Hippocampal formation (tissue), 2 donors: ENCODE measurements around the gene SEPTIN11.

Source experiments
- DNase-seq, 2 donors: peaks; one replicate each; lab custom pipeline; 2025; lab: John Stamatoyannopoulos, UW

Gene SEPTIN11

DNA sequence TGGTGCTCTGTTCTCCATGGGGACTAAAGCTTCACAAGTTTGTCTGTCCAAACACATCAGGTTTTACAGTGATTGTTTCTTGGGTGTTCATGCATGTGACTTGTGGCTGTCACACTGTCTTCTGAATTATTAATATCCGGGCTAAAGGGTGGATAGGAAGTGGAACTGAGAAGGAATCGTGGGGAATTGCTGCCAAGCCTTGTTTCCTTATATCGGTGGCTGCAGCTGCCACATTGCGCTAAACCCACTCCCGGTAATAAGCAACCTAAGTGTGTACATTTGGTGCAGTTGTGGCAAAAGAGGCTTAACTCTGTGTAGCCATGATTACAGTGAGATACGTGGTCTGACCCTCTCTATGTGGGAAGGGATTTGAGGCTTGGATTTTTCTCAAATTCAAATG lies 30.7 kb downstream of the SEPTIN11 start:
- no peak for DNase-seq

DNA sequence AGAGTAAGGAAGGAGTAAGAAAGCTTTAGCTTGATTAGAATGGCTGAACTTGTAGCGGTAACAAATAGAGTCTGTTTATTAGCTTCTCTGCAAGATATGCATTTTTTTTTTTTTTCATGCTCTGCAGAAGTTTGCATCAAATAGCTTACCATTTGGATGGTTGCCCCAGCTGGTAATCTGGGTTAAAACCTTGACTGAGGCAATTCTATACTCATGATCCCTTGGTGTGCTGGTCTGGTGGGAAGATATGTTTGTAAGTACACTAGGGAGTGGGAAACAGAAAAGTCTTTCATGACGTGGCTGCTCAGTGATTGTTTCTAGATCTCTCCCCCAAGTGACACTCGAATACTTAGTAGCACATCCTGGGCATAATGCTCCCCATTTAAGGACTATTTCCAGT lies 32.1 kb downstream of the SEPTIN11 start:
- no peak for DNase-seq

DNA sequence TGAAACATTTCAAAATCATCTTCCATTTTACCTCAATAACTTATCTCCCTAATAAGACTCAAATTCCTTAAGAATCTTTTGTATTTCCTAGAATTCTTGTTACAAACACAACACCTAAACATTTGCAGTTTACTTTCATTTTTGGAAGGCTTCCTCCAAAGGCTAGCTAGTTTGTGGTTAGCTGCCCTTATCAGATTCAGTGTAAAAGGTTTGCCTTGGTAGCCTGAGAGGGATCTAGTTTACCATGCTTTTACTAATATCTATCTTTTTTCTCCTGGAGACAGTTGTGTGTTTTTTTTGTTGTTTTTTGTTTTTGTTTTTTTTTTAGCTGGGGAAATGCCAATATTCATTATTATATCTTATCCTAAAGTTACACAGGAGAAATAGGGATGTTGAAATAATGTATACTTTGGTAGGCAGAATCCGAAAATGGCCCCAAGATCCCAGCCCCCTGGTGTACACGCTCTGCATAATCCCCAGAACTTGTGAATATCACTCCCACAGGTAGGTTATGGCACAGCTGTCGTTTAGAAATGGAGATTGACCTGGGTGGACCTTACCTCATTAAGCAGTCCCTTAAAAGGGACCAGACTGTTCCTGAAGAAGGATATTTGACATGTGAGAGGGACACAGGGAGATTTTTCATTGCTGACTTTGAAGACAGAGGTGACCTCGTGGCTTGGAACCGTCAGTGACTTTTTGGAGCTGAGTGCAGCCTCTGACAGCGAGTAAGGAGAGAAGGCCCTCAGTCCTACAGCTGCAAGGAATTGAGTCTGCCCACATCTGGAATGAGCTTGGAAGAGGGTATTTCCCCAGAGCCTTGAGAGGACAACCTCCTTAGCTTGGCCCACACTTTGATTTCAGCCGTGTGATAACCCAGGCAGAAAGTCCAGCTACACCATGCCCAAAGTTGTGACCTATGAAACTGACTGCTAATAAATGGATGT lies 33.4 kb downstream of the SEPTIN11 start:
- no peak for DNase-seq

DNA sequence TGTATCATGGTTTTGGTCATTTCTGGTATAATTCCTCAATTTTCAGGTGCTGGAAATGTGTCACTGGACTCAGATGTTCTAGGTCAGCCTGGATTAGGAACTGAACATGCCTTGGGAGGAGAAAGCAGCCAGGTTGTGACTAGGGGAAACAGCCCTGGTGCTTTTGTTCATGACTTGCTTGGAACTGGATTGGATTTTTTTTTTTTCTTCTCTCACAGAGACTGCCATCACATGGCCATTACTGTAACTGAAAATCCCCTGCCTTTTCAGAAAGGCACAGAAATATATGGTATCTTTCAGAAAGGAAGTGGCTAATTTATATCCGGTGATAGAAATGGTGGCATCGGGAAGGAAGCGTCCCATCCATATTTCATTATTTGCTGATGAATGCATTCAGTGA lies 34.6 kb downstream of the SEPTIN11 start:
- DNase-seq, result no peak

DNA sequence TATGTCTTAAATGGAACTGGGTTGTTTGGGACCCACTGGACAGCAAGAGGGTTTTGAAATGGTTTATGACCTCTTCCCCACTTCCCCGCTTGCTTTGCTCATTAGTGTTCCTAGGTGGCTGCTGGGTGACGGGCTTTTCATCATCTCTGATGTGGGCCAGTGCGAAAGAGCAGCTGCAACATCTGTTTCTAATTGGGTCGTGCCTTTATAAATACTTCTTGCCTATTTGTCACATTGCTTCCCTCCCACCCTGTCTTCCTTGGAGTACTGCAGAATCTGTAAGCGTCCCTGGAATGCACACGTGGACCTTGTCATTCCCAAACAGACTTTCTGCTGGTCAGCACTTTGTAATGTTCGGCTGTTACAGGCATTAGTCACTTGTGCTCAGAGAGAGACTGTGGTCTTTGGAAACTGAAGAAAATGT lies 35.2 kb downstream of the SEPTIN11 start:
- peak in 1 of 2 donors; percentile 24 for DNase-seq

DNA sequence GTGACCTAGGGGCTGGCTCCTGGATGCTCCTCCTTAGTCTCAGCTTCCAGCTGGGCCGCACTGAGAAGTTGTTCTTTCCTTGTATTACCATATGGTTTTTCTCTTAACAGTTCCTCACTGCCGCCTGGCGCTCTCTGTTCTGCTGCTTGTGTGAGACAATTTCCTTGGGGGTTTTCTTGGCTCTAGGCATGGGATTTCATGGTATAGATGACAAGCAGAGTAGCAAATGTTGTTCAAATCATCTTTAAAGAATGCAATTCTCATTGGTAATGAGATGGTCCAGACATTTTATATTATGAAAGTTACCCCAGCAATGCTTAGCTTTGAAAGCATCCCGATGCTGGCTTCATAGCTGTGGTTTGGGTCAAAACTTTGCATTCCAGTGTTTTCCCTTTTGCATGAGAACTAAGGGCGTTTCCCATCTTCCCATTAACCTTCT lies 37.6 kb downstream of the SEPTIN11 start:
- no peak for DNase-seq

DNA sequence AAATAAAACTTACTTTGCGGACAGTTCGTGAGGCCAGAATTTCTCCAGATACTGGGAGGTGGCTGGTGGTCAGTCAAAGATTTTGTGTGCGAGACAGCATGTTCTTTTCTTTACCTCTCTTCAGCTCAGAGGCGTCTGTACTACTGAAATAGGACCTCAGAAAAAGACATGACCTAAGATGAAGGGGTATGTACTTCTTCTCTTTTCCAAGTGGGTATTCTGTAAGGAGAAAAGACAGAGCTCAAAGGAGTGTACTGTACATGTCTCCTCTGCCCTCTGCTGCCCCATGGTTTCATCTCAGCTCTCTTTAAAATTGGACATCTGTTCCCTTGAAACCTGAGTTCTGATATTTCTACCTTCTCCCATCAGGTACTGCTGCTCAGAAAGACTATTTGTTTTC lies 38.1 kb downstream of the SEPTIN11 start:
- DNase-seq, result no peak

DNA sequence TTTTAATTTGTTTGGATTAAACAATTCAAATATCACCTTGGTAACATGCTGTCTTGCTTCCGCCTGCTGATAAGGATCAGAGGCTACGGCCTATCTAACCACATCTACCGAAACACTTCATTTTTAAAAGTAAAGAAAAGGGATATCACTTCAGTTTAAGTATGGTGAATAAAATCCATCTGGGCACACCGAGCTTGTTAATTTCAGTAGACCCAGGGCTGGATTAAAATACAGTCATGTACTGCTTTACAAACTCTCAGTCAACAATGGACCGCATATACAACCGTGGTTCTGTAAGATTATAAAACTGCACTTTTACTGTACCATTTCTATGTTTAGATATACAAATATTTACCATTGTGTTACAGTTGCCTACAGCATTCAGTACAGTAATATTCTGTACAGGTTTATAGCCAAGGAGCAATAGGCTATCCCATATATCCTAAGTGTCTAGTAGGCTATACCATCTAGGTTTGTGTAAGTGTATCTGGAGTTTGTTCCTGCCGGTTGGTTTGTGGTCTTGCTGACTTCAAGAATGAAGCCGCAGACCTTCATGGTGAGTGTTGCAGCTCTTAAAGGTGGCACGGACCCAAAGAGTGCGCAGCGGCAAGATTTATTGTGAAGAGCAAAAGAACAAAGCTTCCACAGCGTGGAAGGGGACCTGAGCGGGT lies 40.0 kb downstream of the SEPTIN11 start:
- DNase-seq, result no peak

DNA sequence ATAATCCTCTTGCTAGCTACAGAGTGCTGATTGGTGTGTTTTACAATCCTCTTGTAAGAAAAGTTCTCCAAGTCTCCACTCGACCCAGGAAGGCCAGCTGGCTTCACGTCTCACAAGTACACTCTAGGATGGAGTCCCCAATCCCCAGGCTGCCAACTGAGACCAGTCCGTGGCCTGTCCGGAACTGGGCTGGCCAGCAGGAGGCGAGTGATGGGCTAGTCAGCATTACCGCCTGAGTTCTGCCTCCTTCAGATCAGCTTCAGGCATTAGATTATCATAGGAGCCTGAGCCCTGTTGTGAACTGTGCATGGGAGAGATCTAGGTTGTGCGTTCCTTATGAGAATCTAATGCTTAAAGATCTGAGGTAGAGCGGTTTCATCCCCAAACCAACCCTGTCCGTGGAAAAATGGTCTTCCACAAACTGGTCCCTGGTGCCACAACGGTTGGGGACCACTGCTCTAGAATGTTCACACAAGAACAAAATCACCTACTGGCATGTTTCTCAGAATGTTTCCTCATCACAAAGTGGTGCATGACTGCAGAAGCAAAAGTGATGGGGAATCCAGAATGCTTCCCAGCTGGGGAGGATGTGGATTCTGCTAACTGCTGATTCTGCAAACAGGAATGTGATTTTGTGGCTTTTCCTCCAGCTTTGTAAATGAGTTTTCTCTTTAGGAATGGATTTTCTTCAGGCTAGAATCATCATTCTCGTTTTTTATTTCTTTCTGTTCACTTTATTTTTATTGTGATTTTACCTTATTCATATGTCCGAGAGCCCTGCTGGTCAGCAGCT lies 40.9 kb downstream of the SEPTIN11 start:
- DNase-seq, result no peak

DNA sequence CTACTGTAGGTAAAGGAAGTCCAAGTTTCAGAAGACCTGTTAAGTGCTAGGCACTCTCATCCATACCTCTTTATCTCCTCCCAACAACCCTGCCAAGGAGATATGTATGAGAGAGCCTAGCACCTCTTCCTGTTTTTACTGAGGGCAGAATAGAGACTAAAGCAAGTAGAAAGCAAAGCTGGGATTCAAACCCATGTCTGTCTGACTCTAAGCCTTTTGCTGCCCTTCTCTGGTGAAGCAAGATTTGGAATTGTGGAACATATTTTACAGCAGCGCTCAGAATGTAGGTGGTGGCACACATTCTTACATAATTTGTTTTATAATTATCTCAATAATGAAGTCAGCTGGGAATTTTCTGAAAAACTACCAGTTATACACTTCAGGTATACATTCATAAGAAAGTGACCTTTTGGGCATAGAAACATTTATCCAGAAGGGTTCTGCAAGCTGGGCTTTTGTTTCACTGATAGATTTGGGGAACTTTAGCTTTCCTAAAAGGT lies 41.7 kb downstream of the SEPTIN11 start:
- DNase-seq, result no peak

DNA sequence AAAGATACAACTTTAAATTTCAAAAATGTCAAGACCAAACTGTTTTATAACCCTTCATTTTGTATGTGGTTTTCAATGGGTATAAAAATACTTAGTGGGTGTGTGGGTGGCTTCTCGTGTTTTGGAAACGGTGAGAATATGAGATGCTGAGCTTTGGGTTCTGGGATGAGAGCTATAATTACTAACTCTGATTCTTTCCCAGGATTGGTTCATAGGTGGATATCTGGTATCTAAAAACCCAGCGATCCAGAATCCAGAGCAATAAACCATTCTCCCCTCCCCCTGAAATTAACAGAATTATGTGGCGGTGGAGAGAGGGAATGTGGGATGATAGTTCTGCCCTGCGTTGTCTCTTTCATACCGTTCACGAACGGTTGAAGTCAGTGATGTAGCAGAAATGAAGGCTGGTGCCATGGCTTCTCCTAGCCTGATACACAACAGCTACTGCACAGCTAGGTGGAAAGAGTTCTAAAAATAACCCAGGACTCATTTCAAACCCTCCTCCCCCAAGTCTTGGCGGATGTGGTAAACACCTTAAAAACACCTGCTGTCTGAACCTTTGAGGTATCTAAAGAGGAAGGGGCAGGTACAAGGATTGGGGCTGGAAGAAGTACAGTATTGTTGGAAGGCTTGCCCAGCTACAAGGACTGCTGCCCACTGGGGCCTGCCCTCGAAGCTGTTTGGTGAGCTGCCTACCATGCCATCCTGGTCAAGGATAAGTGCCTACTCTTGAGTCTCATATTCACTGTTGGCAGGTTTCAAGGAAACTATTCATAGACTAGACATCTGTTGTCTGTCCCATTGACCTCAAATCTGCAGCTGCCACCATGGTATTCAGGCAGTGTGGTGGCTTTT lies 44.5 kb downstream of the SEPTIN11 start:
- DNase-seq, result no peak

DNA sequence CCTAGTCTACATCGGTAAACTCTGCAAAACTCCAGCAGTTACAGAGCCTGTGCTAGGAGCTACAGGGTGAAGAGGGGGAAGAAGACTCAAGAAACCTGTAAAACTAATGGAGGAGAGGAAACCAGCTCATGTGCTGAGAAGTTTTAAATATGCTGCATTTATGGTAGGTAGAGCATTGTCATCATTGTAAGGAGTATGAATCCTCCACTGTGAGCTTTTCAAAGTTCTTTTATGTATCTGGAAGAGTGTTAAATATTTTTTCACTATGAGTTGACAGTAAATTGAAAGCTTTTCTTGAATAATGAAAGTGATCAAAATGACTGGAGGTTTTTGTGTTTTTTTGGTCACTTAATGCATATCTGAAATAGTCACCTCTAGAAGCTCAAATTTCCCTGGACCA lies 46.2 kb downstream of the SEPTIN11 start:
- DNase-seq, result no peak

DNA sequence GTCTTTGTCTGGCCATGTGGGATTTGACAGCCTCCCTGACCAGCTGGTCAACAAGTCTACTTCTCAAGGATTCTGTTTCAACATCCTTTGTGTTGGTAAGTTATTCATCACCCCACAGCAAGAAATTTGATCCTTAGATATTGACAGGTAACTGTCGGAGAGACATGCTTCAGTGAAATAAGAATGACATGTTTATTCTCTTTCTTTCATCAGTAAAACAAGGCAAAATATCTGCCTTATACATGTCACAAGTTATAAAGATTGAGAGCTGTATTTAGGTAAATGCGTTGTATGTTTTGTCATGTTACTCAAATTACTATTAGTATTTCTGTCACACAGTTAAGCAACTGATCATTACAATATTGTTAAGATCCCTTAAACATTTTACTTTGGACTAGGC lies 46.9 kb downstream of the SEPTIN11 start:
- DNase-seq, result no peak

DNA sequence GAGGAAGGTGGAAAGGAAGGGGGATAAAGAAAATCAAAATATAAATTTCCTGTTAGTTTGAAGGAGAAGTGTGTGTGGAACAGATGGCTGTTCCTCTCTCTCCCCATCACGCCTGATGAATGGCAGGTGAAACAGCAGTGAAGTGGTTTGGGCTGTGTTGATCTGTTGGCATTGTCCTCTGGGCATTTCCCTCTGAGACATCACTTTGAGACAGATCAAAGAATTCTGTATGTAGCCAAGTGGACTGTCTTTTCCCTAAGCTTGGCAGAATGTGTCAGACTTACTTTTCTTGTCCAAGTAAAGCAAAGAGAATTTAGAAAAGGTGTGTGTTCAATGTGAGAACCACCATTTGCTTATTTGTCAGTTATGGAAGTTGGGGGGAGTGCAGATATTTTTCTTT lies 47.5 kb downstream of the SEPTIN11 start:
- no peak for DNase-seq

DNA sequence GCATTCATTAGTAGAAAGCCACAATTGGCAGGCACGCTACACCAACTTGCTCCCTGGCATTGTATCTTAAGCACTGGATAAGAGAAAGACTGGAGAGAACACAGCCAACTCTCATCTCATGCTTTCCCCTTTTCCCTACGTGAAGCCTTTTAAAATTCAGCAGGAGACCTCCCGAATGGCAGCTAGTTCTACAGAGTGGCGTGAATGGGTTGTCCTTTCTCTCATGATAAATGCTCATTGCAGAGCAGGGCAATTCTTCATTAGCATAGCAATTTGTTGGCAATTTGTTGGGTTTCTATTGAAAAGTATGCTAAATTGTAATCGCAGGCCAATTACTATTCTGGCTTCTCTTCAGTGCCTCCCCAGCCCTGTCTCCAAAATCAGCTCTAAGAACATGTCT lies 48.0 kb downstream of the SEPTIN11 start:
- DNase-seq, result peak in 1 of 2 donors; percentile 71

DNA sequence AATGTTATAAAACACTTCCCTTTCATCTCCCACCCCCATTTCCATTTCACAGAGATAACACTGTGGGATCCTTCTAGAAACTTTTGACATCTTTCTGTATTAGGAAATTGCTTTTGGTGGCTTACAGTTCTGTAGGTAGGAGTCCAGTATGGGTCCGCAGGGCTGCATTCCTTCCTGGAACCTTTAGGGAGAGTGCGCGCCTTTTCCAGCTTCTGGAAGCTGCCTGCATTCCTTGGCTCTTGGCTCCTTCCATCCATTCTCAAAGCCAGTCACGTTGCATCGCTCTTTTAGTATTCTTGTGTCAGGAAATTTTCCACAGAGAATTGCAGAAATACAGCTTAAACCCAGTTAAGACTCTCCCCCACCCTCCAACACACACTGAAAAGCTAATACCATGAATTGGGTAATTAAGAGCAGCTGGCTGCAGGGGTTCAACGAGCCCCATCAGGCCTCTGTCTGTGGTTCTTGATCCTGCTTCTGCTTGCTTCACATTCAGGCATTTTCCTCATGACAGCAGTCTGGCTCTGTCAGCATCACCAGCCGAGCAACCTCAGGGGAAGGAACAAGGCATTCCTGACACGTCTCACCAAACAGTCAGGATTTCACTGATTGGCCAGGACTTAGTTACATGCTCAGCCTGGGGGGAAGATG lies 48.8 kb downstream of the SEPTIN11 start:
- no peak for DNase-seq
